ENCODE results near the gene CDKN1B.

Gene CDKN1B

DNA sequence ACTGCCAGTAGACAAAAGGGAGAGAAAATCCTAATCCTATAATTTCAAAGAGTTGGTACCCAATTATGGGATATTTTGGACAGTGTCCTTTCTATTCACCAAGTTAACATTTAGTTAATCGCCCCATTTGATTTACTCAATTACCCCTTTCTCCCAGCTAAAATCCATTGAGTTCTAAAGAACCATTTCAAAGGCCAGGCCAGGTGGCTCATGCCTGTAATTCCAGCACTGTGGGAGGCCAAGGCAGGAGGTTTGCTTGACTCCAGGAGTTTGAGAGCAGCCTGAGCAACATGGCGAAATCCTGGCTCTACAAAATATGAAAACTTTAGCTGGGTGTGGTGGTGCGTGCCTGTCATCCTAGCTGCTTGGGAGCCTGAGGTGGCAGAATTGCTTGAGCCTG is 15.7 kb upstream of the CDKN1B start:
- no peak for DNase-seq (ENCODE audit: low spot score)

DNA sequence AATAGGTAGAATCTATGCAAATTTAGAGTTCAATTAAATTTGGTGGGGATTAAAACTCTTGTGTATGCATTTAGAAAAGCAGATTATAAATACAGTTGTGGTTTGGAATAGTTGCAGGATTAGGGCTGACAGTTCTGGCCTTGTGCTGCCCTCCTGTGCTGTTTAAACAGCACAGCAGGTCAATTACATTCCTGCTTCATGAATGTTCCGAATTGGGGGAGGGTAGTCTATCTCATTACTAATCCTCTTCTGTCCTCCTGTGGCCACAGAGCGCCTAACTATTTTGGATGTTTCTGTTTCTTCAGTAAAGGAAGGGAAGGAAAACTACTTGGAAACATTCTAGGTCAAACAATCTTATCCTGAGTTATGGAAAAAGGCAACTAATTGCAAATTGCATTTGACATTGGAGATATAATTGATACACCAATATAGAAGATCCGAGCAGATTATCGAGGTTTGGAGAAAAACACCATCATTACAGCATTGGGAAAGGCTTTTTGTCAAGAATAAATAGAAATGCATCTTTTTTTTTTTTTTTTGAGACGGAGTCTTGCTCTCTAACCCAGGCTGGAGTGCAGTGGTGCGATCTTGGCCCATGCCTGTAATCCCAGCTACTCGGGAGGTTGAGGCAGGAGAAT is 12.5 kb upstream of the CDKN1B start:
- peak; percentile 46 for DNase-seq (ENCODE audit: low spot score)

DNA sequence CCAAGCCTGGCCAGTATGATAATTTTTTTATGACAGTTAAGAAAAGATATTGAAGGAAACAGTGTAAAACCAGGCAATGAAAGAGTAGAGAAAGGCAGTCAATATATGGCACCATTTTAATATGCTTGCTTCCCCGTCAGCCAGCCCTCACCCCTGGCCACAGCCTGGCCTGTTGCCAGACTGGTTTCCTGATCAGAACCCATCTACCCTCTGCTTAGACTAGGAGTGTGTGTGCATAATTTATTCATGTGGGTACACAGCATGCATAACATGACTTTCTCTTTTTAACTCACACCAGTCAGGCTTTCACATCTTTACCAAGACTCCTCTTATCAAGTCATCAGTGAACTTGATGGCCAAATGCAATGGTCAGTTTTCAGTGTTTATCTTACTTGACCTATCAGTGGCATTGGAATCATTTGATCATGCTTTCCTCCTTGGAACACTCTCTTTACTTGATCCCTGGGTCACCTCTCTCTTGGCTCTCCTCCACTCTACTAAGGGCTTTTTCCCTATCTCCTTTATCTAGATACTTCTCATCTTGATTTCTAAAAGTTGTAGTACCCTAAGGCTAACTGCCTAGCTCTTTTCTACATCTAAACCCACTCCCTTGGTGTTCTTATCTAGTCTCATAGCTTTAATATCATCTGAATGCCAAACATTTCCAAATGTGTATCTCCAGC is 11.2 kb upstream of the CDKN1B start:
- peak; percentile 59 for DNase-seq (ENCODE audit: low spot score)

DNA sequence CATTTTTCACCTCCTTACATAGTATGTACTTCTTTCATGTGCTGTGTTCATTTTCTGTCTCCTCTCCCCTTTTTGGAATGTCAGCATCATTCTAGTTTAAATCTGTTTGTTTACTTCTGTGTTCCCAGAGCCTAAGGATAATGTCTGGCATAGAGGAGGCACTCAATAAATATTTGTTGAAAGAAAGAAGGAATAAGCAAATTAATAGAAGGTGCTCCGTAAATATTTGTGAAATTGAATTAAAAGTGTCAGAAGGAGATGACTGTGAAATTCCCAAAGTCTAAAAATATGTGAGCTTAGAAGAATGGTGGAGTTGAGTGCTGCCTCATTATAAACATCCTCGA is 3.3 kb upstream of the CDKN1B start:
- no peak for DNase-seq (ENCODE audit: low spot score)

DNA sequence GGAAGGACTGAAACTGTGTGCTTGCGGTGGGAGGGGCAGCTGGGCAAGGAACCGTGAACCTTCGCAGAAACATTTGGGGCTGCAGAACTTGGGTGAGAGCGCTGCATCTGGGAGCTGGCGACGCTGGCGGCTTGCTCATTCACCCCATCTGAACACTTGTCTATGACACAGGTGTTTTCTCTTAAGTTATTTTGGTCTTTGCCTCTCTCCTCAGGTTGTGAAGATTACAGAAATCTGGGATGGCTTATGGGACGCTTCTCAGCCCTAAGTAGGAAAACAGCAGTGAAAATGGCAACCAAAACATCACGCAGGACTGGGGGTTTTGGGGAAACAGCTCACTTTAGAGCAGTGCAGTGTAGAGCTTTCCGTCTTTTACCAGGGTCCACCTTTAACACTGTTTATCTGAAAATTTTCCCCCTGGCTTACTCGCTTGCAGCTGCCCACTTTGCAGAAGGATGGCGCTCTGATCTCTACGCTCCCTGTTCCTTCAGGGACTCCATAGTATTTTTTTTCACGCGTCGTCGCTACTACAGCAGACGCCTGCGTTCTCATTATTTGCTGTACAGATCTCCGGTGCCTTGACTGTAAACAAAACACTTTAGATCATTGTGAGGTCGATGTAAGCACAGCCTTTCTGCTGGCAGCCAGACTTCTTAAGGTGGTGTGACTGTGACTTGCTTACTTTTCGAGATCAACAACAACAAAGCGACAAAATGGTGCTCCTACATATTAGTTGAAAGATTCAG is 2.7 kb upstream of the CDKN1B start:
- peak; percentile 63 for DNase-seq (ENCODE audit: low spot score)

DNA sequence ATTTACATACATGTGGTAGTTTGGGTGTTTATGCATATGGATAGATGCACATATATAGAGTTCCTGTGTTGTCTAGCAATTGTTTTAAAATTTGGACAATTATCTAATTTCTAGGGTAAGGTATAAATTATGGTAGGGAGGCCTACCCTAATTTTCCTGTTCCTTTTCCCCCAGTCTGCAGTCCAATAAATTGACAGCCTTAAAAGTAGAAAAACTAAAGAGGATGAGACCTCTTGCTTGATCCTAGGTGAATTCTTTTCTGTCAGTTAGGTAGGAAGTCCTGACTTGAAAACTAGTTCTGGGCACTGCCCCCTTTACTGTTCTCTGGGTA is 2.1 kb upstream of the CDKN1B start:
- no peak for DNase-seq (ENCODE audit: low spot score)

DNA sequence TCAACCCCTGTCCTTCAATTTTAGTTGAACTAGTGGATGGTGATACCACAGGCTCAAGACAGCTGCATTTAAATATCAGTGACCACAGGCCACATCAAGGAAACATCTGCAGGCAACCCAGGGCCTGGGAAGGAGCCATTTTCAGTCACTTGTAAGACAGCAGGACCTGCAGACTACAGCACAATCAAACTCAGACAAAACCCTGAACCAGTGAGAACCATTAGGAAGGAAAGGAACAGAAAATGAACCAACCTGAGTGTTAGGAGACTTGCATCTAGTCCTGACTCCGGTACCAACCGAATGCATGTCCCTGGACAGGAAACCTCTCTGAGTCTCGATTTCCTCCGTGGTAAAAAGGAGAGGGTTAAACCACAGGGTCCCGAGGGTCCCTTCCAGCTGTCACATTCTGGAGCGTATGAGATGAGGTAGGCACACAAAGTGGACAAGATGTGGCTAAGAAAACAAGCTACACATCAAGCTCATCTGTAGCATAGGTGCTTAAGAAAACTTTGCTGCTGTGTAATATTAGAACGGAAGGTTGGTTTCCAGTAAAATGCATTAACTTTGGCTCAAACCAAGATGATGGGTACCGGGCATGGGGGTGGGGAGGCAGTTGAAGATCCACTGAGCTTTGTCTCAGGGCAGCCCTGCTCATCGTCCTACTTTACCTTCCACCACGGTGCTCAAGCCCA is 1.6 kb upstream of the CDKN1B start:
- peak; percentile 66 for DNase-seq (ENCODE audit: low spot score)

DNA sequence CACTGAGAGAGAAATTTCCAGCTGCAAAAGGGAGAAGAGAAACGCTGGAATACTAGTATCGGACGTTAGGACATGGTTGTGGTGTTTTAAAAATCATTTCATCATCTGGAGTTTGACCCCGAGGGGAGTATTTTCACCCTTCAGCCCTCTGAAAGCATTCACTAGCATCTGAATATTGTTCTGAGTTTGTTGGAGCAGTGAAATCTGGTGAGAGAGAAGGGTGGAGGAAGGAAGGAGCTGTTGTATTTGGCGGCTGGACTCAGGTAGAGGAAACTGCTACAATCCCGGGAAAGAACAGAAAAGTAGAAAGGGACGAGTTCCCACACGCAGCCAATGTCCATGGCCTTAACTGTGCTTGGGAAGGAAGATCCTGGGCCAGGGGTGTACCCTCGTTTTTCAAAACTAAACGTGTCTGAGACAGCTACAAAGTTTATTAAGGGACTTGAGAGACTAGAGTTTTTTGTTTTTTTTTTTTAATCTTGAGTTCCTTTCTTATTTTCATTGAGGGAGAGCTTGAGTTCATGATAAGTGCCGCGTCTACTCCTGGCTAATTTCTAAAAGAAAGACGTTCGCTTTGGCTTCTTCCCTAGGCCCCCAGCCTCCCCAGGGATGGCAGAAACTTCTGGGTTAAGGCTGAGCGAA is 896 bp upstream of the CDKN1B start:
- DNase-seq (ENCODE audit: low spot score) = no peak

DNA sequence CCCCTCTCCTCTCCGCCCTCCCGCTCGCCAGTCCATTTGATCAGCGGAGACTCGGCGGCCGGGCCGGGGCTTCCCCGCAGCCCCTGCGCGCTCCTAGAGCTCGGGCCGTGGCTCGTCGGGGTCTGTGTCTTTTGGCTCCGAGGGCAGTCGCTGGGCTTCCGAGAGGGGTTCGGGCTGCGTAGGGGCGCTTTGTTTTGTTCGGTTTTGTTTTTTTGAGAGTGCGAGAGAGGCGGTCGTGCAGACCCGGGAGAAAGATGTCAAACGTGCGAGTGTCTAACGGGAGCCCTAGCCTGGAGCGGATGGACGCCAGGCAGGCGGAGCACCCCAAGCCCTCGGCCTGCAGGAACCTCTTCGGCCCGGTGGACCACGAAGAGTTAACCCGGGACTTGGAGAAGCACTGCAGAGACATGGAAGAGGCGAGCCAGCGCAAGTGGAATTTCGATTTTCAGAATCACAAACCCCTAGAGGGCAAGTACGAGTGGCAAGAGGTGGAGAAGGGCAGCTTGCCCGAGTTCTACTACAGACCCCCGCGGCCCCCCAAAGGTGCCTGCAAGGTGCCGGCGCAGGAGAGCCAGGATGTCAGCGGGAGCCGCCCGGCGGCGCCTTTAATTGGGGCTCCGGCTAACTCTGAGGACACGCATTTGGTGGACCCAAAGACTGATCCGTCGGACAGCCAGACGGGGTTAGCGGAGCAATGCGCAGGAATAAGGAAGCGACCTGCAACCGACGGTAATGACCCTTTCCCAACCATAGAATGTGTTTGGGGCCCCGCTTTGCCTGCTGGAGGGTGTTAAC is 615 bp downstream of the CDKN1B start:
- no peak for DNase-seq (ENCODE audit: low spot score)

DNA sequence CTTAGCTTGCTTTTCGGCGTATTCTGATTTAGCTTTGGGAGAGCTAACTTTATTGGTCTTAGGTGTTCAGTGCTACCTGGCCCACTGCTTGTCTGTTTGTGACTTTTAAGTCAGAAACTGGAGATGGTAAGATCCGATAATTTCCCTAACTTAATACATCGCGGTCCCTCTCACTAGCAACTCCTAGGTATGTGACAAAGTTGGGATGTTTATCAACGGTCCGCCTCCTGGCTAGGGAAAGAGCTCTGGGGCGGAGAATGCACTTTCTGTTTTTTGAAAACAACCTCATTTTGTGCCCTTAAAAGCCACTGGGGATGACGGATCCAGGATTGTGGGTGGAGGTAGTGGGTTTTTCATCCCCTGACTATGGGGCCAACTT is 1.2 kb downstream of the CDKN1B start:
- DNase-seq (ENCODE audit: low spot score) = no peak

DNA sequence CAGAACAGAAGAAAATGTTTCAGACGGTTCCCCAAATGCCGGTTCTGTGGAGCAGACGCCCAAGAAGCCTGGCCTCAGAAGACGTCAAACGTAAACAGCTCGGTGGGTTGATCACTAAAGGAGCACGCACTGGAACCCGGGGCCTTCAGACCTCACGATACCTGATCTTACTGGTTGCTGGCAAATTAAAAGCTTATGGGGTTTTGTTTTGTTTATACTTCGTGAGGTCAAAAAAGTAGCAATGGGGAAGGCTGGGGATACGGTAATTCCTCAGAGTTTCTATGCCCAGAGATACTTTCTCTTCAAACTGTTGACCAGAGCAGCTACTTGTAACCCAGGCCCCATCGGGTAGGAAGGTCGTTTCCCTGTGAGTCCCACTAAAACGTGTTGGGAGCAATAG is 1.7 kb downstream of the CDKN1B start:
- DNase-seq (ENCODE audit: low spot score) = peak; percentile 39

DNA sequence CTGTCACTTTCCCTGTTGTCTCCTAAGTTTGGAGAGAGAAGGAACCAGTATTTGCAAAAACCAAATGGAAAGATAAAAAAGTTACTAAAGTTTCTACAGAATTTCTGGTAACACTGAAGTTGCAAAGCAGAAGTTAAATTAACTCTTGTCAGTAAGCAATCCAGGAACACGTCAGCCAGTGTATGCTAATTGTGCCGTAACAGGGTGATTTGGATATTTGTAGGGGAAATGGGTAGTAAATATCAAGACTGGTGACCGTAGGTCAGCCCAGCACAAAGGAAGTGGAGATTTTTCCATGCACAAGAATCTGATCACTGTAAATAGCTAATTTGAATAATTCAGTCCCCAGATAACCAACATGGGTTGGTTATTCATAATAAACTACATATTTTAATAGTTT is 2.3 kb downstream of the CDKN1B start:
- no peak for DNase-seq (ENCODE audit: low spot score)

DNA sequence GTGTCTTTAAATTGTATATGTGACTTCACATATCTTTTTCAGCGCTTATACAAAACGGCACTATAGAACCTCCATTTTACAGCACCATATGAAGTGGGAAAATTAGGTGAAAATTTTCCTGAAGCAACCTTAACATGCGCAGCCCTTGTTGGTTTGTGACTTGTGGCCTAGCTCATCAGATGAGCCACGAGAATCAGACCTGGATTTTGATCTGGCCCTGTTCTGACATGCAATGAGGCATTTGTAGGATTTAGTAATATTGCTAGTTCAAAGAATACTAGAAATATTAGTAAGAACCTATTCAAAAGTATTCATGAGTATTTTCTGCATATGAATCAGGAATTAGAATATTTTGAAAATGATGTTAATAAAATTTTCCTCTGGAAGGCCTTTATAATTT is 2.9 kb downstream of the CDKN1B start:
- DNase-seq (ENCODE audit: low spot score) = no peak

DNA sequence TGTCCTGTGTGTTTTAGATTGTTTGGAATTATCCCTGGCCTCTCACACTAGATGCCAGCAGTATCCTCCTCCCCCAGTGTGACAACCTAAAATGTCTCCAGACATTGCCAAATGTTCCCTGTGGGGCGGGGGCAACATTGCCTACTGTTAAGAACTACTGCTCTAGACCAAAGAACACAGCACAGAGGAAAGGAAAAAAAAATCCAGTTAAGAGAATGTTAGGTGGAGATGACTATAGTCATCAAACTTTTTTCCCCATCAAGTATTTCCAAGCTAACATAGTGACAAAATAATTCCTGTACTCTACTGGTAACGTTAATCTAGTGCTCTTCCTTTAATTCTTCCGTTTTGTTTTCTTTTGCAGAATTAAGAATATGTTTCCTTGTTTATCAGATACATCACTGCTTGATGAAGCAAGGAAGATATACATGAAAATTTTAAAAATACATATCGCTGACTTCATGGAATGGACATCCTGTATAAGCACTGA is 3.5 kb downstream of the CDKN1B start:
- DNase-seq (ENCODE audit: low spot score) = no peak

DNA sequence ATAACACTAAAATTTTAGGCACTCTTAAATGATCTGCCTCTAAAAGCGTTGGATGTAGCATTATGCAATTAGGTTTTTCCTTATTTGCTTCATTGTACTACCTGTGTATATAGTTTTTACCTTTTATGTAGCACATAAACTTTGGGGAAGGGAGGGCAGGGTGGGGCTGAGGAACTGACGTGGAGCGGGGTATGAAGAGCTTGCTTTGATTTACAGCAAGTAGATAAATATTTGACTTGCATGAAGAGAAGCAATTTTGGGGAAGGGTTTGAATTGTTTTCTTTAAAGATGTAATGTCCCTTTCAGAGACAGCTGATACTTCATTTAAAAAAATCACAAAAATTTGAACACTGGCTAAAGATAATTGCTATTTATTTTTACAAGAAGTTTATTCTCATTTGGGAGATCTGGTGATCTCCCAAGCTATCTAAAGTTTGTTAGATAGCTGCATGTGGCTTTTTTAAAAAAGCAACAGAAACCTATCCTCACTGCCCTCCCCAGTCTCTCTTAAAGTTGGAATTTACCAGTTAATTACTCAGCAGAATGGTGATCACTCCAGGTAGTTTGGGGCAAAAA is 4.1 kb downstream of the CDKN1B start:
- no peak for DNase-seq (ENCODE audit: low spot score)

DNA sequence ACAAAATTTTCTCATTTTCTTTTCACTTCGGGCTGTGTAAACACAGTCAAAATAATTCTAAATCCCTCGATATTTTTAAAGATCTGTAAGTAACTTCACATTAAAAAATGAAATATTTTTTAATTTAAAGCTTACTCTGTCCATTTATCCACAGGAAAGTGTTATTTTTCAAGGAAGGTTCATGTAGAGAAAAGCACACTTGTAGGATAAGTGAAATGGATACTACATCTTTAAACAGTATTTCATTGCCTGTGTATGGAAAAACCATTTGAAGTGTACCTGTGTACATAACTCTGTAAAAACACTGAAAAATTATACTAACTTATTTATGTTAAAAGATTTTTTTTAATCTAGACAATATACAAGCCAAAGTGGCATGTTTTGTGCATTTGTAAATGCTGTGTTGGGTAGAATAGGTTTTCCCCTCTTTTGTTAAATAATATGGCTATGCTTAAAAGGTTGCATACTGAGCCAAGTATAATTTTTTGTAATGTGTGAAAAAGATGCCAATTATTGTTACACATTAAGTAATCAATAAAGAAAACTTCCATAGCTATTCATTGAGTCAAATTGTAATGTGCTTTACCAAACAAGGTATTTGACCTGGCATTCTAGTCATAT is 4.8 kb downstream of the CDKN1B start:
- DNase-seq (ENCODE audit: low spot score) = no peak

DNA sequence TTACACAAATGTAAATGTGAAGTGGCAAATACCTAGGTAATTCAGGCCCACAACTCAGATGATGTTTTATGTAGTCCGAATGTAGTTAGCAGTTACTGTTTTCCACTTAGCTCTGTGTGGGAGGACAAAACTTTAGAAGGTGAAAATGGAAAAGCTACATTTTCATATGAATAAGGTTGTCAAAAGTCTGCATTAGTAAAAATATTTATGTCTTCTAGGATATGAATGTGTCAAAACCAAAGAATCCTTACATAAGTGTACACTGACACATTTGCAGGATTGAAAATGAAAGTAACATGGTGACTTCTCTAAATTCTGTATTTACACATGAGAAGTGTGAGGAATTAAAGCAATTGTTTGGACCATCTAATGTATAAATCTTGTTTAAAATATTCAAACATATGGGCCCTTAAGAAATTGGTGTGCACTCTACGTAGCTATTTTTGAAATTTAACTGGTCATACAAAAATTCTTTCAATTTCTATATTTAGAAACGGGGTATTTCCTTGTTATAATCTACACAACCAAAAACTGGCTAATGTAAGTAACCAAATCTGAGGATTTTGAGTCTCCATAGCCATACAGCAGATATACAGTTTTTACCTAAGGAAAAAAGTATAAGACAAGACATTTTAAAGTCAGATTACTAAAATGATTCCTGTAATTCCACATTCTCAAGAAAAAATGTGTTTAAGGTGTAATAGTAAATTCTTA is 5.4 kb downstream of the CDKN1B start:
- DNase-seq (ENCODE audit: low spot score) = peak; percentile 58

DNA sequence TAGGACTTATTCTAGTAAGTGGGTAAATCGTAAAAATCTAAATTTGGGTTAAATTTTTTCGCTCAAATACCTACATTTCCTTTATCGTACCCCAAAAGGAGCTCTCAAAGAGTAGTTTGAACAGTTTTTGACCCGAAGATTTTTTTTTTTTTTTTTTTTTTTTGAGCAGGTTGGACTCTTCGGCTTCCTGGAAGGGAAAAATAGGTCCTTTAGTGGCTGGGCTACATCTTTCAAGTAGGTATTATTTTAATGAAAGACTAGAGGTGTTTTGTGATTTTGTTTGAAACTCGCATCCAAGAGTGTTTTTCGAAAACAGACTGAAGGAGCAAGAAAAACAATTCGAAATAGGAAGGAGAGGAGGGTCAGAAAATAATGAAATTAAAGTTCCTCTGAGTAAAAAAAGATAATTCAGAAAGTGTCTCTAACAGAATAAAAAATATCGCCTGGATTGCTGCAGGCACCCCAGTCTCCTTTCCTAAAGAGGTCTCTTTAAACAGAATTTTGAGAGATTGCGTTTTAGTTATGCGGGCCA is 6.0 kb downstream of the CDKN1B start:
- DNase-seq (ENCODE audit: low spot score) = no peak

DNA sequence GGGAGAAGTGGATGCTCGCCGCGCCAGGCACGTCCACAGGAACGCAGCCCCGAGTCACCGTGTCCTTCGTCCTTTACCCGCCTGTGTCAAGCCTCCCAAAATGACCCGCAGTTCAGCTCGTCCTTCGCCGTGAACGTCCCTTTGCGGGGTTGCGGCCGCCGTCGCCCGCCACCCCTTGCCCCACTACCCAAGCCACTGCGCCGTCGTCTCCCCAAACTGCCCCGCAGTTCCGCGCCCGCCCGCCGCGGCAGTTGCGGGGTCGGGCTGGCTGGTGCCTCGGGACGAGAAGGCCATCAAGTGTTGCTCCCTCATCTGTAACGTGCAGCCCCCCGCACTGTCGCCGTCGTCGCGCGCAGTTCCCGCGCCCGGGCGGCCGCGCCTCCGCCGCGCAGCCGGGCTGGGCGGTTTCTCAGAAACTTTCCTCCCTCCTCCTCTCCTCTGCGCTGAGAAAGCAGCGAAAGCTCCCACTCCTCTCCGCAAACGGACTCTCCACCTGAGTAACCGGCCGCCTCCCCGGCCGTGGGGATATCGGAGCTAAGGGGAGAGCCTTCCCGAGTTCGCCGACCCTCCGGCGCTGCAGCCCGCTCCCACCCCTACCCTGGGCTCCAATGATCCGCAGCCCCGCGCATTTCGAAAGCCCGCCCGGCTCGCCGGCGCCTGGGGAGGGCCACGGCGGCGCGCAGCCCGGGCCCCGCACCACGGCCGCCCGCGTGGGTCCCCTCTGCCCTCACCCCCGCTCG is 6.7 kb downstream of the CDKN1B start:
- peak; percentile 53 for DNase-seq (ENCODE audit: low spot score)

Measured in activated CD4-positive, alpha-beta T cell treated with anti-CD3 and anti-CD28 coated beads, Interleukin-2, Interleukin-4, amounts not matched to agents 100 ng/mL and 50 ng/mL, durations not matched to agents 16 hours and 8 hours (primary cell).